IMR-90 (cell line): ENCODE results near the gene TMEM176B. TPM values are rescaled to one million over a fixed set of nuclear protein-coding genes. Genes with fewer than 3 reads are reported as not detected.
A peak's percentile ranks its signal among the peaks of the same experiment; 100 is the strongest.

ENCODE experiments used
- ATAC-seq: fragments of 200-7000 bp; cut with Tn5 transposase; 2 replicates; pipeline ENCODE4 v1.9.1; 2020; ENCODE audit warnings: low read depth, mild to moderate bottlenecking, moderate library complexity
- BruUV-seq: library from RNA; stranded (reverse); fragments of 400-500 nt; replicated peaks from 2 replicates; lab custom pipeline; 2021; lab: Mats Ljungman, UMichigan
- CTCF ChIA-PET: fragments of 300-600 bp; formaldehyde crosslinking; extraction: SDS; loops from one replicate; lab custom pipeline; 2021; ENCODE audit warnings: antibody characterized with exemption; lab: Yijun Ruan, JAX
- POLR2A ChIA-PET: fragments of 300-600 bp; sonication (Branson Sonifier 250); formaldehyde crosslinking; loops from one replicate; lab custom pipeline; 2022; ENCODE audit warnings: antibody characterized with exemption; ENCODE audit not compliant: unreplicated experiment; lab: Charles Lee
- DNase-seq: peaks from one replicate; pipeline ENCODE4 v3.0.0; 2013
- H2AFZ ChIP-seq: replicated peaks from 2 replicates; pipeline ENCODE3; 2013; ENCODE audit warnings: low read length, mild to moderate bottlenecking; ENCODE audit not compliant: poor library complexity
- H2AK5ac ChIP-seq: 2 replicates; pipeline ENCODE4 v1.6.1; 2013; ENCODE audit warnings: low read depth, low read length, inconsistent platforms
- H2AK9ac ChIP-seq: replicated peaks from 2 replicates; pipeline ENCODE3; 2013; ENCODE audit warnings: mild to moderate bottlenecking, low read depth, low read length, moderate library complexity; ENCODE audit not compliant: poor library complexity
- H2BK120ac ChIP-seq: 2 replicates; pipeline ENCODE4 v1.6.1; 2013; ENCODE audit warnings: low read depth, low read length, inconsistent platforms
- H2BK15ac ChIP-seq: 3 replicates; pipeline ENCODE4 v1.6.1; 2013; ENCODE audit warnings: low read depth, low read length, inconsistent platforms
- H2BK20ac ChIP-seq: 2 replicates; pipeline ENCODE4 v1.6.1; 2013; ENCODE audit warnings: low read depth, mild to moderate bottlenecking, inconsistent platforms, low read length, moderate library complexity
- H2BK5ac ChIP-seq: 2 replicates; pipeline ENCODE4 v1.6.1; 2013; ENCODE audit warnings: mild to moderate bottlenecking, low read depth, low read length, inconsistent platforms; ENCODE audit not compliant: poor library complexity, severe bottlenecking
- H3K14ac ChIP-seq: replicated peaks from 2 replicates; pipeline ENCODE4 v1.6.1; 2013; ENCODE audit warnings: low read depth, low read length, inconsistent platforms
- H3K18ac ChIP-seq: 2 replicates; pipeline ENCODE4 v1.6.1; 2013; ENCODE audit warnings: low read depth, low read length, control low read depth
- H3K23ac ChIP-seq: 2 replicates; pipeline ENCODE4 v1.6.1; 2013; ENCODE audit warnings: low read depth, low read length, inconsistent platforms
- H3K27ac ChIP-seq: 2 replicates; pipeline ENCODE4 v1.5.1; 2013; ENCODE audit warnings: mild to moderate bottlenecking, control low read depth, low read length; ENCODE audit not compliant: insufficient read depth
- H3K27me3 ChIP-seq: 2 replicates; pipeline ENCODE4 v1.6.1; 2013; ENCODE audit warnings: low read length; ENCODE audit not compliant: control insufficient read depth, insufficient read depth
- H3K36me3 ChIP-seq: 2 replicates; pipeline ENCODE4 v1.6.1; 2013; ENCODE audit warnings: low read length, mixed read lengths; ENCODE audit not compliant: control insufficient read depth, insufficient read depth
- H3K4ac ChIP-seq: 2 replicates; pipeline ENCODE4 v1.6.1; 2013; ENCODE audit warnings: low read depth, low read length, inconsistent platforms
- H3K4me1 ChIP-seq: 2 replicates; pipeline ENCODE4 v1.6.1; 2013; ENCODE audit warnings: low read length, mixed read lengths; ENCODE audit not compliant: control insufficient read depth, insufficient read depth
- H3K4me2 ChIP-seq: 2 replicates; pipeline ENCODE4 v1.6.1; 2013; ENCODE audit warnings: low read depth, mild to moderate bottlenecking, control low read depth, low read length, moderate library complexity
- H3K4me3 ChIP-seq: 2 replicates; pipeline ENCODE4 v1.5.1; 2013; ENCODE audit warnings: low read depth, mild to moderate bottlenecking, control low read depth, low read length, moderate library complexity; ENCODE audit not compliant: insufficient read depth
- H3K56ac ChIP-seq: 2 replicates; pipeline ENCODE4 v1.6.1; 2013; ENCODE audit warnings: low read length, inconsistent platforms; ENCODE audit not compliant: insufficient read depth; ENCODE audit errors: extremely low read depth
- H3K79me1 ChIP-seq, 2 experiments: 2 replicates each; pipeline ENCODE4 v1.6.1; 2013; ENCODE audit warnings: low read length in 2 of 2, inconsistent platforms in 1 of 2, low read depth in 1 of 2
- H3K9ac ChIP-seq: 2 replicates; pipeline ENCODE4 v1.6.1; 2013; ENCODE audit warnings: low read depth, low read length, control low read depth
- H3K9me1 ChIP-seq: 2 replicates; pipeline ENCODE4 v1.6.1; 2013; ENCODE audit warnings: low read length, inconsistent platforms; ENCODE audit not compliant: insufficient read depth
- H3K9me3 ChIP-seq: 2 replicates; pipeline ENCODE4 v1.6.1; 2013; ENCODE audit warnings: low read length; ENCODE audit not compliant: control insufficient read depth, insufficient read depth
- H4K20me1 ChIP-seq: 2 replicates; pipeline ENCODE4 v1.6.1; 2013; ENCODE audit warnings: low read length, inconsistent platforms; ENCODE audit not compliant: insufficient read depth
- H4K5ac ChIP-seq: 2 replicates; pipeline ENCODE4 v1.6.1; 2013; ENCODE audit warnings: mild to moderate bottlenecking, low read depth, low read length, control low read depth
- H4K8ac ChIP-seq, 2 experiments: 2 replicates each; pipeline ENCODE4 v1.6.1; 2013; ENCODE audit warnings: low read depth in 2 of 2, low read length in 2 of 2, control low read depth in 1 of 2, inconsistent platforms in 1 of 2
- H4K91ac ChIP-seq: 2 replicates; pipeline ENCODE4 v1.6.1; 2013; ENCODE audit warnings: low read depth, low read length, inconsistent platforms; ENCODE audit not compliant: insufficient read depth
- BHLHE40 ChIP-seq: fragments of 150-350 bp; IDR thresholded peaks from 2 replicates; pipeline ENCODE4 v1.6.1; 2016; ENCODE audit warnings: mild to moderate bottlenecking, low read depth, low read length
- CHD1 ChIP-seq: IDR thresholded peaks from 2 replicates; pipeline ENCODE4 v1.6.1; 2012; ENCODE audit warnings: low read depth, low read length, improper control_type of control experiment
- FOS ChIP-seq: fragments of 150-350 bp; IDR thresholded peaks from 2 replicates; pipeline ENCODE4 v1.6.1; 2016; ENCODE audit warnings: low read depth, low read length
- MAFK ChIP-seq: IDR thresholded peaks from 2 replicates; pipeline ENCODE4 v1.6.1; 2012; ENCODE audit warnings: low read depth, low read length, improper control_type of control experiment
- MAZ ChIP-seq: IDR thresholded peaks from 2 replicates; pipeline ENCODE4 v1.6.1; 2012; ENCODE audit warnings: low read depth, mild to moderate bottlenecking, low read length, improper control_type of control experiment, moderate library complexity, borderline replicate concordance
- MXI1 ChIP-seq: IDR thresholded peaks from 2 replicates; pipeline ENCODE4 v1.6.1; 2012; ENCODE audit warnings: low read depth, mild to moderate bottlenecking, low read length, moderate library complexity, borderline replicate concordance
- NFE2L2 ChIP-seq: fragments of 150-350 bp; IDR thresholded peaks from 2 replicates; pipeline ENCODE4 v1.6.1; 2016; ENCODE audit warnings: low read depth, mild to moderate bottlenecking, low read length
- POLR2A ChIP-seq: IDR thresholded peaks from 2 replicates; pipeline ENCODE4 v1.6.1; 2012; ENCODE audit warnings: mild to moderate bottlenecking, low read depth, low read length
- RCOR1 ChIP-seq: IDR thresholded peaks from 2 replicates; pipeline ENCODE4 v1.6.1; 2012; ENCODE audit warnings: mild to moderate bottlenecking, low read length, improper control_type of control experiment; ENCODE audit not compliant: insufficient replicate concordance
- RFX5 ChIP-seq: IDR thresholded peaks from 2 replicates; pipeline ENCODE4 v1.8.0; 2012; ENCODE audit warnings: low read depth, mild to moderate bottlenecking, low read length, moderate library complexity
- SMC3 ChIP-seq: fragments of 150-350 bp; IDR thresholded peaks from 2 replicates; pipeline ENCODE4 v1.6.1; 2016; ENCODE audit warnings: low read depth, mild to moderate bottlenecking, antibody characterized with exemption, low read length, moderate library complexity
- WGBS, 2 experiments: methylation state at CpG; one replicate each; pipeline versions ENCODE4 v1.1.5 to v1.1.7; 2013; ENCODE audit warnings: missing lambda C conversion rate in 2 of 2; ENCODE audit not compliant: insufficient read length in 1 of 2; ENCODE audit errors: extremely low coverage in 2 of 2; 5-methylcytosine and 5-hydroxymethylcytosine counted together
- dilution Hi-C: fragments of 300-500 bp; cut with HindIII; formaldehyde crosslinking; loops from one replicate; pipeline ENCODE4 v1.14.3; 2018; ENCODE audit warnings: low sequenced_read_pairs; ENCODE audit not compliant: unreplicated experiment
- in situ Hi-C: fragments of 300-500 bp; cut with MboI; formaldehyde crosslinking; loops from 3 replicates; pipeline ENCODE4 v1.14.3; 2019; ENCODE audit warnings: low sequenced_read_pairs, inconsistent platforms, mixed read lengths
- intact Hi-C: fragments of 100-400 bp; cut with micrococcal nuclease; formaldehyde crosslinking; loops from 2 replicates; pipeline ENCODE4 v1.10.0; 2022
- polyA plus RNA-seq, 3 experiments: library from polyadenylated mRNA; depleted of rRNA; stranded (reverse); fragments of >200 nt; gene quantifications; 2 replicates each; pipeline ENCODE4 v1.2.3, GENCODE V29; 2012; ENCODE audit warnings: low replicate concordance in 1 of 3
- total RNA-seq: library from RNA; depleted of rRNA; stranded (reverse); fragments of >200 nt; gene quantifications from 2 replicates; pipeline ENCODE4 v1.2.3, GENCODE V29; 2012
- TF ChIP-seq, protein P1 (sequence below): conservative IDR thresholded peaks from 2 replicates; pipeline ENCODE4 v1.5.1; 2012; ENCODE audit warnings: mild to moderate bottlenecking, low read depth, low read length, improper control_type of control experiment
- TF ChIP-seq, protein P2 (sequence below): fragments of 150-350 bp; IDR thresholded peaks from 2 replicates; pipeline ENCODE4 v1.6.1; 2016; ENCODE audit warnings: low read depth, mild to moderate bottlenecking, low read length, moderate library complexity, borderline replicate concordance
- TF ChIP-seq, protein P3 (sequence below): fragments of 150-350 bp; IDR thresholded peaks from 2 replicates; pipeline ENCODE4 v1.6.1; 2017; ENCODE audit warnings: mild to moderate bottlenecking, antibody characterized with exemption, low read length, low read depth

The TMEM176B gene
- total and polyA plus RNA-seq, 2 of the 4 experiments (the other 2 are of a cell fraction): not detected

DNA sequence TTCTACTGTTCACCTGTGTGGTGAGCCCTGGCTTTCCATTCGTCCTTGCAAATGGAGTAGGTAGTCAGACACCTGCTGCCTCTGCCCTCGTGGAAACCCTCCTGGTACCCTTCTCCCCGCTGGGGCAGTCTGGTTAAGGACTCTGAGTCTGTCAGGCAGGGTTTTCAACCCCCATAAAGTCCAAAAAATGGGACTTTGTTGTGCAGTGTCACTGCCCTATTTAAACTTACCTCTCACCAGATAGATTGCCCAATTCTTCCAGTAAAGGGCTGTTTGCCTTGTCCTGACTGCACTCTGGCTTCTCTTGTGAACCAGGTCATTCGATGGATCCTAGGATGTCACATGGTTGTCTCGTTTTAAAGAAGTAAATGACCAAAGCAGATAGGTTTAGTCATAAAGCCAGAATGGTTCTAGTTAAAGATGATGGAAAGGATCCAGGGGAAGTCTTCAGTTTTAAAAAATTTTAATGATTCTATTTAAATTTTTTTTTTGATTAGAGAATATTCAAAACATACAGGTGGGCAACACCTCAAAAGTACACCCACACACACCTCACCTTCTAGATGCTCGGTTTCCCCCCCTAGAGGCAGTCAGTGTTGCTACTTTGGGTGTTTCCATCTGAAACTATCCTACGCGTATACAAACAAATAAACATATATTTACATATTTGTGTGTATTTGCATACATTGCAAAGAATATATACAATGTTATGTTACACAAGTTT is 22.0 kb downstream of the TMEM176B start:
- Histone ChIP-seq H3K23ac (no peak overlapping the region), H3K9me3 (no peaks in the 10 kb centered on the region), H3K9ac (no peak overlapping the region), H3K27ac (no peak overlapping the region), H3K36me3 (peaks cover 1% of the 10 kb centered on the region; the same call in 1 of the 2 replicates), H4K91ac (no peak overlapping the region; the same call in 1 of the 2 replicates), H3K79me1 (no peaks in the 10 kb centered on the region), H2AK9ac (no peak overlapping the region), H2BK20ac (no peak overlapping the region; the same call in 1 of the 2 replicates), H3K27me3 (no peaks in the 10 kb centered on the region), H3K14ac (no peak overlapping the region), H4K8ac (no peak overlapping the region), H3K18ac (no peak overlapping the region), H4K5ac (no peak overlapping the region; the same call in 1 of the 2 replicates), H3K4me3 (no peak overlapping the region), H3K4me1 (peaks cover 16% of the 10 kb centered on the region), H2BK5ac (no peak overlapping the region), H3K4ac (no peak overlapping the region), H2AFZ (no peak overlapping the region), H2BK15ac (no peak overlapping the region), H3K9me1 (0 out of 2 replicates have a peak, but pooled peaks cover 6% of the 10 kb centered on the region), H3K56ac (no peak overlapping the region), H2BK120ac (0 out of 2 replicates have a peak overlapping the region, but pooled peaks have one; percentile 30), H4K20me1 (no peaks in the 10 kb centered on the region), H3K4me2 (no peak overlapping the region; the same call in 1 of the 2 replicates), H2AK5ac (no peak overlapping the region)
- WGBS, 2 experiments: no CpG with 5 or more reads among the region's 8 CpGs
- DNase-seq: no peak
- no TSS peak for BruUV-seq
- in situ Hi-C loops (loop anchor here (5.0 to 25.0 kb wide), 2 partner anchors 209 to 334 kb away; no protein-coding TSS in a partner anchor), dilution Hi-C loops (no loop called here), intact Hi-C loops (loop anchor here (1.0 to 2.0 kb wide), 5 partner anchors 99 to 333 kb away; no protein-coding TSS in a partner anchor)
- ATAC-seq: no peak
- ChIA-PET POLR2A (interaction anchor here (0.6 kb wide), 2 partner anchors 9 to 177 kb away, joined by 4 read pairs; no protein-coding TSS in a partner anchor), CTCF (interaction anchor here (1.1 to 1.5 kb wide), 5 partner anchors 41 to 207 kb away, joined by 3 to 11 read pairs (median 3); no protein-coding TSS in a partner anchor)
- no peak for TF ChIP-seq CHD1
- TF ChIP-seq NFE2L2: no peak
- TF ChIP-seq, protein P1, sequence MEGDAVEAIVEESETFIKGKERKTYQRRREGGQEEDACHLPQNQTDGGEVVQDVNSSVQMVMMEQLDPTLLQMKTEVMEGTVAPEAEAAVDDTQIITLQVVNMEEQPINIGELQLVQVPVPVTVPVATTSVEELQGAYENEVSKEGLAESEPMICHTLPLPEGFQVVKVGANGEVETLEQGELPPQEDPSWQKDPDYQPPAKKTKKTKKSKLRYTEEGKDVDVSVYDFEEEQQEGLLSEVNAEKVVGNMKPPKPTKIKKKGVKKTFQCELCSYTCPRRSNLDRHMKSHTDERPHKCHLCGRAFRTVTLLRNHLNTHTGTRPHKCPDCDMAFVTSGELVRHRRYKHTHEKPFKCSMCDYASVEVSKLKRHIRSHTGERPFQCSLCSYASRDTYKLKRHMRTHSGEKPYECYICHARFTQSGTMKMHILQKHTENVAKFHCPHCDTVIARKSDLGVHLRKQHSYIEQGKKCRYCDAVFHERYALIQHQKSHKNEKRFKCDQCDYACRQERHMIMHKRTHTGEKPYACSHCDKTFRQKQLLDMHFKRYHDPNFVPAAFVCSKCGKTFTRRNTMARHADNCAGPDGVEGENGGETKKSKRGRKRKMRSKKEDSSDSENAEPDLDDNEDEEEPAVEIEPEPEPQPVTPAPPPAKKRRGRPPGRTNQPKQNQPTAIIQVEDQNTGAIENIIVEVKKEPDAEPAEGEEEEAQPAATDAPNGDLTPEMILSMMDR: no peak
- TF ChIP-seq FOS: no peak
- no peak for TF ChIP-seq MAZ
- TF ChIP-seq, protein P2, sequence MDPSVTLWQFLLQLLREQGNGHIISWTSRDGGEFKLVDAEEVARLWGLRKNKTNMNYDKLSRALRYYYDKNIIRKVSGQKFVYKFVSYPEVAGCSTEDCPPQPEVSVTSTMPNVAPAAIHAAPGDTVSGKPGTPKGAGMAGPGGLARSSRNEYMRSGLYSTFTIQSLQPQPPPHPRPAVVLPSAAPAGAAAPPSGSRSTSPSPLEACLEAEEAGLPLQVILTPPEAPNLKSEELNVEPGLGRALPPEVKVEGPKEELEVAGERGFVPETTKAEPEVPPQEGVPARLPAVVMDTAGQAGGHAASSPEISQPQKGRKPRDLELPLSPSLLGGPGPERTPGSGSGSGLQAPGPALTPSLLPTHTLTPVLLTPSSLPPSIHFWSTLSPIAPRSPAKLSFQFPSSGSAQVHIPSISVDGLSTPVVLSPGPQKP: no peak
- no peak for TF ChIP-seq POLR2A
- no peak for TF ChIP-seq RFX5
- TF ChIP-seq MAFK: no peak
- TF ChIP-seq, protein P3, sequence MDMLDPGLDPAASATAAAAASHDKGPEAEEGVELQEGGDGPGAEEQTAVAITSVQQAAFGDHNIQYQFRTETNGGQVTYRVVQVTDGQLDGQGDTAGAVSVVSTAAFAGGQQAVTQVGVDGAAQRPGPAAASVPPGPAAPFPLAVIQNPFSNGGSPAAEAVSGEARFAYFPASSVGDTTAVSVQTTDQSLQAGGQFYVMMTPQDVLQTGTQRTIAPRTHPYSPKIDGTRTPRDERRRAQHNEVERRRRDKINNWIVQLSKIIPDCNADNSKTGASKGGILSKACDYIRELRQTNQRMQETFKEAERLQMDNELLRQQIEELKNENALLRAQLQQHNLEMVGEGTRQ: no peak
- TF ChIP-seq RCOR1: no peak
- no peak for TF ChIP-seq SMC3
- no peak for TF ChIP-seq BHLHE40
- TF ChIP-seq MXI1: no peak
